Suppressor macrophage treated with lipopolysaccharide for 1 hour (primary cell): Measurements from ENCODE around the gene TIGIT.
"Not testable (repeated sequence)": the region's sequence is repeated elsewhere in the genome, so short reads cannot be mapped to it uniquely, and the experiment has no call there.

ENCODE experiments used
- DNase-seq, 3 donors: peaks; one replicate each; pipeline ENCODE4 v3.0.0-alpha.2; 2020 to 2022

TIGIT gene

GRCh38 chr3:114293838-114294535 is at the start of gene TIGIT:
Gene TIGIT (plus strand): TSS chr3:114294028. CDS start chr3:114294062, 34 bp downstream.
- DNase-seq = no peak

- DNase-seq = no peak
These were observed 40.9 kb upstream of the TIGIT start for GRCh38 chr3:114252954-114253353.

- no peak for DNase-seq
These were observed 40.3 kb upstream of the TIGIT start for GRCh38 chr3:114253505-114253904.

- no peak for DNase-seq
These were observed 34.3 kb upstream of the TIGIT start for GRCh38 chr3:114259566-114259965.

- DNase-seq = no peak
These were observed 33.7 kb upstream of the TIGIT start for GRCh38 chr3:114260152-114260551.

GRCh38 chr3:114270019-114270418 is 23.8 kb upstream of the TIGIT start:
- DNase-seq = no peak

GRCh38 chr3:114272271-114272670 is 21.6 kb upstream of the TIGIT start:
- no peak for DNase-seq

- DNase-seq = no peak
These were observed 18.9 kb upstream of the TIGIT start for GRCh38 chr3:114274929-114275328.

- DNase-seq = not testable (repeated sequence)
These were observed 17.0 kb upstream of the TIGIT start for GRCh38 chr3:114276856-114277255.

GRCh38 chr3:114284644-114285043 is 9.2 kb upstream of the TIGIT start:
- no peak for DNase-seq

GRCh38 chr3:114285648-114286230 is 8.1 kb upstream of the TIGIT start:
- no peak for DNase-seq

GRCh38 chr3:114286266-114286665 is 7.6 kb upstream of the TIGIT start:
- DNase-seq = no peak

- DNase-seq = peak; percentile 51 to 79 (median 70)
These were observed 2.6 kb upstream of the TIGIT start for GRCh38 chr3:114290911-114291901.

- no peak for DNase-seq
These were observed 1.2 kb downstream of the TIGIT start for GRCh38 chr3:114294940-114295480.

- no peak for DNase-seq
These were observed 2.1 kb downstream of the TIGIT start for GRCh38 chr3:114295946-114296345.

GRCh38 chr3:114299421-114299820 is 5.6 kb downstream of the TIGIT start:
- DNase-seq = peak in 2 of 3 donors; percentile 7 to 21

GRCh38 chr3:114299941-114300624 is 6.3 kb downstream of the TIGIT start:
- no peak for DNase-seq

GRCh38 chr3:114307222-114307830 is 13.5 kb downstream of the TIGIT start:
- no peak for DNase-seq

GRCh38 chr3:114307832-114308231 is 14.0 kb downstream of the TIGIT start:
- DNase-seq = no peak

GRCh38 chr3:114308377-114308776 is 14.5 kb downstream of the TIGIT start:
- DNase-seq = no peak

- DNase-seq = no peak
These were observed 15.0 kb downstream of the TIGIT start for GRCh38 chr3:114308830-114309229.

GRCh38 chr3:114310695-114311094 is 16.9 kb downstream of the TIGIT start:
- DNase-seq = no peak
